GM10266 (cell line): ENCODE results near the gene ADAMTS12.

Experiments
- DNase-seq: peaks from one replicate; pipeline ENCODE4 v3.0.0; 2012; ENCODE audit errors: extremely low spot score
- TF ChIP-seq, protein P1 (sequence below): IDR thresholded peaks from 2 replicates; pipeline ENCODE4 v1.5.1; 2012; ENCODE audit warnings: mild to moderate bottlenecking, low read depth; ENCODE audit not compliant: control insufficient read depth, insufficient read depth; ENCODE audit errors: missing control alignments

ADAMTS12 gene

DNA sequence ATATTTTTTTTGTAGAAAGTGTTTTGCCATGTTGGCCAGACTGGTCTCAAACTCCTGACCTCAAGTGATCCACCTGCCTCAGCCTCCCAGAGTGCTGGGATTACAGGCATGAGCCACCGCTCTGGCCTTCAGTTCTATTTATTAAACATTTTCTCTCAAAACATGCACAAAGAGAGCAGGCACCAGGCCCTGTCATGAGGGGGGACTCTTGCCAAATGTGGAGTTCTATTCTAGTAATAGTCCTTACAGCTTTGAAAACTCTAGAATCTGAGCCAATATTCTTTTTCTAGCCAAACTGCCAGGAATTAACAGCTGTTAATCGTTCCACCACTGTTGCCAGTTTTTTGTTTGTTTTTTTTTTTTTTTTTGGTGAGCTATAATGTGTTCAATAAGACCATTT is 326.5 kb downstream of the ADAMTS12 start:
- no peak for DNase-seq

DNA sequence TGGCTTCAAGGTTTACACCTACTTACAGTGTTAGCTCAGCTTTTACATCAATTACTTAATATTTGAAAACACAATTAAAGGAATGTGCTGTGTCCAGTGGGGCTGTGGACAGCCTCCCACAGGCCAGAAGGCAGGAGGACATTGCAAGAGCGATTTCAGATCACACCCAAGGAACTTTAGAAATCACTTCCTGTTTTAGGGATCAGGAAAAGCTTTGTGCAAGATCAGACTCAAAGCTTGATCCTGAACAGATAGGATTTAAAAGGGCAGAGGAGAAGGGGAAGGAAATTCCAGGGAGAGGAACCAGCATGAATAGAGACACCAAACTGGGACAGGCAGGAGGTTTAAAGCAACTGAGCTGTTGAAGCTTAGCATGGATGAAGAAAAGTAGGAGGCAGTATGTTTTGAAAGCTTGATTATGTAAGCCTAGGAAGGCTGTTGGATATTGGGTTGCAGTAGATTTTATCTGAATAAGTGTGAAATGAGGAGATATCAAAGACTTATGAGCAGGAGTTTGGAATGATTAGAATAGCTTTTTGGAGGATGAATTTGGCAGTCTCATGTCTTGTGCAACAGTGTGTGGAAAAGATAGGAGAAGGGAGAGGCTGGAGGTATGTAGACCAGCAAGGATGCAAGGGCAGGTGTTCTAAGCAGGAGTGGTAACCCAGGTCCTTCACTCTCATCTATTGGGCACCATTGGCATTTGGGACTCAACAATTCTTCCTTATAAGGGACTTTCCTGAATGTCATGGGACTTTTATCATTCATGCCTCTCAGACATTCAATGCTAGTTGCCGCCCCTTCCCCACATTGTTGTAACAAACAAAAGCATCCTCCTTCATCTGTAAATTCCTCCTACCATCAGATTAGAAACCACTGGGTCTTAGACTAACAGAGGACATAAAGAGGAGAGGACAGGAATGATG is 327.5 kb downstream of the ADAMTS12 start:
- no peak for DNase-seq
- TF ChIP-seq, protein P1, sequence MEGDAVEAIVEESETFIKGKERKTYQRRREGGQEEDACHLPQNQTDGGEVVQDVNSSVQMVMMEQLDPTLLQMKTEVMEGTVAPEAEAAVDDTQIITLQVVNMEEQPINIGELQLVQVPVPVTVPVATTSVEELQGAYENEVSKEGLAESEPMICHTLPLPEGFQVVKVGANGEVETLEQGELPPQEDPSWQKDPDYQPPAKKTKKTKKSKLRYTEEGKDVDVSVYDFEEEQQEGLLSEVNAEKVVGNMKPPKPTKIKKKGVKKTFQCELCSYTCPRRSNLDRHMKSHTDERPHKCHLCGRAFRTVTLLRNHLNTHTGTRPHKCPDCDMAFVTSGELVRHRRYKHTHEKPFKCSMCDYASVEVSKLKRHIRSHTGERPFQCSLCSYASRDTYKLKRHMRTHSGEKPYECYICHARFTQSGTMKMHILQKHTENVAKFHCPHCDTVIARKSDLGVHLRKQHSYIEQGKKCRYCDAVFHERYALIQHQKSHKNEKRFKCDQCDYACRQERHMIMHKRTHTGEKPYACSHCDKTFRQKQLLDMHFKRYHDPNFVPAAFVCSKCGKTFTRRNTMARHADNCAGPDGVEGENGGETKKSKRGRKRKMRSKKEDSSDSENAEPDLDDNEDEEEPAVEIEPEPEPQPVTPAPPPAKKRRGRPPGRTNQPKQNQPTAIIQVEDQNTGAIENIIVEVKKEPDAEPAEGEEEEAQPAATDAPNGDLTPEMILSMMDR = no peak

More for the DNA sequence above, 326.5 kb downstream of the ADAMTS12 start:
- TF ChIP-seq, protein P1 = no peak

DNA sequence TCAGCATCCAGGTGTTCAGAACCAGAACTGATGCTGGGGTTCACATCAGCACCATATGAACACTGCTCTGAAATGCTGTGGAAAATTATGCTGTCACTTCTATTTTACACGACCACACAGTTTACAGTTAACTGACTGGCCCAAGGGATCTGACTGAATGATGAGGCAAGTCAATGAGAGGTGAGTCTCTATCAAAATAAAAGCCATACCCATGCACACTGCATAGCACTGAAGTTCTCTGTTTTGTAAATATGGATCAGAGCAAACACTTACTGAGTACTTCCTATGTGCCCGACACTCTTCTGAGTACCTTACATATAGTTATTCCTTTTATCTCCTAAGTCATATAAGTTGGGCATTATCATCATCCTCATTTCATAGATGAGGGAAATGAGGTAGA is 328.3 kb downstream of the ADAMTS12 start:
- DNase-seq = no peak
- TF ChIP-seq, protein P1 = no peak

DNA sequence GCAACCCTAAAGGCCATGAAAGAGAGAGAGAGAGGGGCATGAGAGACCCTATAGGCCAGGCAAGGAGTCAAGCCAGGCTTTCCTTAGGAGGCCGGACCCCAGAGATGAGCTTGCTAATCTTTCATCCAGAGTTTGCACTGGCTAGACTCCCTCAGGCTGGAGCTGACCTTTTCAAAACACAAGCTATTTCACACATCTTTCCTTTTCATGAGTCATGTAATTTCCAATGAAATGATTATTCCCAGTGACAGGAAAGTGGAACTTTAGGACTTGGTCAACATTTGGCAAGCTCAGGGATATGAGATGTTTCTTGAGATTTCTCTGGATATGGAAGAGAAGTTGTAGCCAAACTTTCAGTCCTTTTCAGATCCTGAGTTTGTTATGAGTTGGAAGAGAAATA is 333.3 kb downstream of the ADAMTS12 start:
- TF ChIP-seq, protein P1 = no peak
- DNase-seq = no peak

DNA sequence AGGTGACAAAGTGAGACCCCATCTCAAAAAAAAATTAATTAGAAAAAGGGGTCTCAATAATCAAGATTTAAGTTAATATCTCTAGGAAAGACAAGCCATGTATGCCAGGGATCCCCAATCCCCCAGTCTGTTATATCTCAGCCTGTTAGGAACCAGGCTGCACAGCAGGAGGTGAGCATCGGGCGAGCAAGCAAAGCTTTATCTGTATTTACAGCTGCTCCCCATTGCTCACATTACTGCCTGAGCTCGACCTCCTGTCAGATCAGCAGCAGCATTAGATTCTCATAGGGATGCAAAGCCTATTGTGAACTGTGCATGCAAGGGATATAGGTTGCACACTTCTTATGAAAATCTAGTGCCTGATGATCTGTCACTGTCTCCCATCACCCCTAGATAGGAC is 334.2 kb downstream of the ADAMTS12 start:
- DNase-seq = no peak
- TF ChIP-seq, protein P1 = no peak

DNA sequence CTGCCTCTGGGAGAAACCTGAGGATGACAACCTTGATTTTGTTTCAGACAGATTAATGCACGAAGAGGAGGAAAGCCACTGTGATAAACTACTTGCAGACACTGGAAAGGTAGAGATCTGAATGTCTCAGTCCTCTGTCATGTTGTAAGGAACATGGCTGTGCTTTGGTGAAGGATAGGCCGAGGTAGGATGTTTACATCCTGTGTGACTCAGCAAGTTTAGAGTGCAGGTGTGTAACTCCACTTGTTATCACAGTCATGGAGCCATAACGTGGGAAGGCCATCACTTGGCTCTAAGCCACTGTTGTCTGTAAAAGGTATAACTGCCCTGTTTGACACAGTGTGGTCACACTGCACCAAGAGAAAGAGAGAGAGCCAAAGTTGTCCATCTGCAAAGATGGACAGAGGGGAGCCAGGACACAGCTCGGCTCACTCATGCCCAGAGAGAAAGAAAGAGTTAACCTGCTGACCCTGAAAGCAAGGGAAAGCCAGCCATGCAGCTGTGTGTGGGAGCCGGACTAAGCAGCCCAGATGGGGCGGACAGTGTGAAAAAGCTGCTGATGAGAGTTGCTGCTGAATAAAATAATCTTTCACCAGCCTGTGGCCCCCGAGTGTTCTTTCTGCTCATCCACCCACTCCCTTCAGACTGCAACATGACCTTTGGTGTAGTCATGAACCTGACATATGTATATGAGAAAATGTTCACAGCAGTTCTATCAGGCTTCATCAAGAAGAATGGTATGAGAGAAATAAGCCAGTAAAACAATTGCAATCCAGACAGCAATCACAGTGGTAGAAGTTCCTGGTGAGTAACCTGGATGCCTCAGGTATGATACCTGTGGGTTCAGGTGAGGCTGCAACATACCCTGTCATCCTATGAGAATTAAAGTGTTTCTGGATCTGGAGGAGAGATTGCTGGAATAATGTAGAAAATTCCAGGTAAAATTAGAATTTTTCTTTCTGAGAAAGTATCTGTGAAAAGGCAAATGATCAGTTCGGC is 335.2 kb downstream of the ADAMTS12 start:
- no peak for DNase-seq

More for the DNA sequence above, 335.2 kb downstream of the ADAMTS12 start:
- TF ChIP-seq, protein P1 = no peak
